Kidney epithelial cell (primary cell): Measurements from ENCODE around the gene INPP5A. TPM values are rescaled to one million over a fixed set of nuclear protein-coding genes. Genes with fewer than 3 reads are reported as not detected.

Source experiments
- DNase-seq: peaks from one replicate; pipeline ENCODE4 v3.0.0-alpha.2; 2010; ENCODE audit warnings: low read depth
- H3K27me3 ChIP-seq: 2 replicates; pipeline ENCODE4 v1.6.0; 2011; ENCODE audit warnings: low read length; ENCODE audit not compliant: control insufficient read depth, insufficient read depth
- H3K36me3 ChIP-seq: 2 replicates; pipeline ENCODE4 v1.5.1; 2011; ENCODE audit warnings: low read length; ENCODE audit not compliant: control insufficient read depth, insufficient read depth
- H3K4me3 ChIP-seq: 2 replicates; pipeline ENCODE4 v1.5.1; 2011; ENCODE audit warnings: low read depth, mild to moderate bottlenecking, control low read depth, low read length
- total RNA-seq: library from RNA; depleted of rRNA; stranded (reverse); fragments of >200 nt; gene quantifications from 2 replicates; pipeline ENCODE4 v1.2.3, GENCODE V29; 2015
- TF ChIP-seq, protein P1 (sequence below): IDR thresholded peaks from 2 replicates; pipeline ENCODE4 v1.5.1; 2011; ENCODE audit warnings: mild to moderate bottlenecking, moderate library complexity, low read length, control low read depth, inconsistent platforms; ENCODE audit not compliant: insufficient read depth, poor library complexity, severe bottlenecking

Gene INPP5A
- total RNA-seq, 1 donor from 2014 or later, result 45.1 TPM

- TF ChIP-seq, protein P1, sequence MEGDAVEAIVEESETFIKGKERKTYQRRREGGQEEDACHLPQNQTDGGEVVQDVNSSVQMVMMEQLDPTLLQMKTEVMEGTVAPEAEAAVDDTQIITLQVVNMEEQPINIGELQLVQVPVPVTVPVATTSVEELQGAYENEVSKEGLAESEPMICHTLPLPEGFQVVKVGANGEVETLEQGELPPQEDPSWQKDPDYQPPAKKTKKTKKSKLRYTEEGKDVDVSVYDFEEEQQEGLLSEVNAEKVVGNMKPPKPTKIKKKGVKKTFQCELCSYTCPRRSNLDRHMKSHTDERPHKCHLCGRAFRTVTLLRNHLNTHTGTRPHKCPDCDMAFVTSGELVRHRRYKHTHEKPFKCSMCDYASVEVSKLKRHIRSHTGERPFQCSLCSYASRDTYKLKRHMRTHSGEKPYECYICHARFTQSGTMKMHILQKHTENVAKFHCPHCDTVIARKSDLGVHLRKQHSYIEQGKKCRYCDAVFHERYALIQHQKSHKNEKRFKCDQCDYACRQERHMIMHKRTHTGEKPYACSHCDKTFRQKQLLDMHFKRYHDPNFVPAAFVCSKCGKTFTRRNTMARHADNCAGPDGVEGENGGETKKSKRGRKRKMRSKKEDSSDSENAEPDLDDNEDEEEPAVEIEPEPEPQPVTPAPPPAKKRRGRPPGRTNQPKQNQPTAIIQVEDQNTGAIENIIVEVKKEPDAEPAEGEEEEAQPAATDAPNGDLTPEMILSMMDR, result no peak
- no peak for DNase-seq
- Histone ChIP-seq H3K27me3 (peaks cover 3% of the 10 kb centered on the region), H3K36me3 (no peaks in the 10 kb centered on the region), H3K4me3 (no peak overlapping the region)
Observed at GRCh38 chr10:132774181-132774901, 236.8 kb downstream of the INPP5A start.

DNA sequence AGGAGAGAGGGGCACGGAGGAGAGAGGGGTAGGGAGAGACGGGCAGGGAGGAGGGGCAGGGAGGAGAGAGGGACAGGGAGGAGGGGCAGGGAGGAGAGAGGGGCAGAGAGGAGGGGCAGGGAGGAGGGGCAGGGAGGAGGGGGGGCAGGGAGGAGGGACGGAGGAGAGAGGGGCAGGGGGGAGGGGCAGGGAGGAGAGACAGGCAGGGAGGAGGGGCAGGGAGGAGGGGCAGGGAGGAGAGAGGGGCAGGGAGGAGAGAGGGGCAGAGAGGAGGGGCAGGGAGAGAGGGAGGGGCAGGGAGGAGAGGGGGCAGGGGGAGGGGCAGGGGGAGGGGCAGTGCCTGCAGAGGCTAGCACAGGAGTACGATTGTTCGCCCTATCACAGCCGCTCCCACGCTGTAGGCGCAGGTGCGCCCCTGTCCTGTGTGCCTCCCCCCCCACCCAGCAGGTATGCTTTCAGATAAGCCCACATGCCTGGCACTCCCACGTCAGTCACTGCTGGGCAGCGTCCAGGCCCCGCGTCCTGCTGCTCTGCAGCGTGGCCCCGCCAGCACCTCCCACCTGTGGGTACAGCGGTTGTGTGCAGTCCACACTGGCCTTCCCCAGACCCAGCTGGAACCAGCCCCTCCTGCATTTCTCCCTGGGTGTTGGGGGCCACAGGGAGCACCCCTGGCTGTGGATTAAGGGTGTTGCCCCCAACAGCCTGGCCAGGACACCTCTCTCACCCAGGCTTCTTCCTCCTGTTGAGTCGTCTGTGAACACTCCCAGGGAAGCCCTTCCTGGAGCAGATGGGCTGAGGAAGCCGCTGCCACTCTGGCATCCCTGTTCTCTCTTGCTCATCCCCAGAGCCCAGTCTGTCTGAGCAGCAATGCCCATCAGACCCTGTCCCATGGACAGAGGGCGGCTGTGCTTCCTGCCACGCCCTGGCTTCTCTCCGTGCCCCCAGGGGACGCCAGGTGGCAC, 237.6 kb downstream of the INPP5A start:
- Histone ChIP-seq H3K4me3 (no peak overlapping the region), H3K27me3 (peaks cover 4% of the 10 kb centered on the region), H3K36me3 (no peaks in the 10 kb centered on the region)
- TF ChIP-seq, protein P1, result no peak
- DNase-seq, result no peak

GRCh38 chr10:132776186-132776585, 238.6 kb downstream of the INPP5A start:
- TF ChIP-seq, protein P1, result no peak
- Histone ChIP-seq H3K4me3 (no peak overlapping the region), H3K27me3 (peaks cover 4% of the 10 kb centered on the region), H3K36me3 (no peaks in the 10 kb centered on the region)
- DNase-seq, result no peak

GRCh38 chr10:132776821-132777220, 239.2 kb downstream of the INPP5A start:
- H3K4me3 ChIP-seq, result no peak overlapping the region
- H3K36me3 ChIP-seq, result no peaks in the 10 kb centered on the region
- H3K27me3 ChIP-seq, result peaks cover 4% of the 10 kb centered on the region
- TF ChIP-seq, protein P1, result no peak
- DNase-seq, result no peak

DNA sequence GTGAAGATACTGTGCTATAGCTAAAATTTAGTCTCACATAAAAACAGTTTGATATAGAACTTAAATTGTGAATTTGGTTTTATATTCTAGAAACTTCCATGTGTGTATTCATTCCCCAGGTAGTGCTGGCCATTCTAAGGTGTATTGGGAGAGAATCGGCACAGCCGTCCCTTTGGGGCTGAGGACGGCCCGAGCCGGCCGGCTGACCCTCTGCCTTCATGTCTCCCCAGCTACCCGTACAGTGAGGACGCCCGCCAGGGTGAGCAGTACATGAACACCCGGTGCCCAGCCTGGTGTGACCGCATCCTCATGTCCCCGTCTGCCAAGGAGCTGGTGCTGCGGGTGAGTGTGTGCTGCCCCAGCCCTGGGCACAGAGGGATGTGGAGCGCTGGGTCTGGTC, 239.9 kb downstream of the INPP5A start:
- DNase-seq, result no peak
- Histone ChIP-seq H3K36me3 (no peaks in the 10 kb centered on the region), H3K27me3 (peaks cover 4% of the 10 kb centered on the region), H3K4me3 (no peak overlapping the region)
- TF ChIP-seq, protein P1, result no peak
